Nephron progenitor cell (in vitro differentiated cells): ENCODE results near the gene IFNA17.
"Not testable (repeated sequence)": the region's sequence is repeated elsewhere in the genome, so short reads cannot be mapped to it uniquely, and the experiment has no call there.

ENCODE experiments used
- DNase-seq: peaks from one replicate; pipeline ENCODE4 v3.0.0; 2021
- H3K27ac Mint-ChIP-seq: 2 replicates; pipeline ENCODE4 v1.8.0; 2021; ENCODE audit warnings: mild to moderate bottlenecking, moderate library complexity, mixed read lengths
- H3K27me3 Mint-ChIP-seq: 2 replicates; pipeline ENCODE4 v1.8.0; 2021; ENCODE audit warnings: mild to moderate bottlenecking, low read depth, mixed read lengths; ENCODE audit not compliant: poor library complexity
- H3K36me3 Mint-ChIP-seq: 2 replicates; pipeline ENCODE4 v1.8.0; 2021; ENCODE audit warnings: low read depth, mixed read lengths
- H3K4me1 Mint-ChIP-seq: 2 replicates; pipeline ENCODE4 v1.8.0; 2021; ENCODE audit warnings: mixed read lengths
- H3K4me3 Mint-ChIP-seq: 2 replicates; pipeline ENCODE4 v1.8.0; 2021; ENCODE audit warnings: mild to moderate bottlenecking, moderate library complexity, mixed read lengths
- H3K9me3 Mint-ChIP-seq: 2 replicates; pipeline ENCODE4 v1.8.0; 2021; ENCODE audit warnings: mild to moderate bottlenecking, moderate library complexity, mixed read lengths
- TF ChIP-seq, protein P1 (sequence below): fragments of 200-600 bp; sonication (generic); IDR thresholded peaks from 2 replicates; pipeline ENCODE4 v1.5.0; 2021; ENCODE audit warnings: antibody characterized with exemption

IFNA17 gene

DNA sequence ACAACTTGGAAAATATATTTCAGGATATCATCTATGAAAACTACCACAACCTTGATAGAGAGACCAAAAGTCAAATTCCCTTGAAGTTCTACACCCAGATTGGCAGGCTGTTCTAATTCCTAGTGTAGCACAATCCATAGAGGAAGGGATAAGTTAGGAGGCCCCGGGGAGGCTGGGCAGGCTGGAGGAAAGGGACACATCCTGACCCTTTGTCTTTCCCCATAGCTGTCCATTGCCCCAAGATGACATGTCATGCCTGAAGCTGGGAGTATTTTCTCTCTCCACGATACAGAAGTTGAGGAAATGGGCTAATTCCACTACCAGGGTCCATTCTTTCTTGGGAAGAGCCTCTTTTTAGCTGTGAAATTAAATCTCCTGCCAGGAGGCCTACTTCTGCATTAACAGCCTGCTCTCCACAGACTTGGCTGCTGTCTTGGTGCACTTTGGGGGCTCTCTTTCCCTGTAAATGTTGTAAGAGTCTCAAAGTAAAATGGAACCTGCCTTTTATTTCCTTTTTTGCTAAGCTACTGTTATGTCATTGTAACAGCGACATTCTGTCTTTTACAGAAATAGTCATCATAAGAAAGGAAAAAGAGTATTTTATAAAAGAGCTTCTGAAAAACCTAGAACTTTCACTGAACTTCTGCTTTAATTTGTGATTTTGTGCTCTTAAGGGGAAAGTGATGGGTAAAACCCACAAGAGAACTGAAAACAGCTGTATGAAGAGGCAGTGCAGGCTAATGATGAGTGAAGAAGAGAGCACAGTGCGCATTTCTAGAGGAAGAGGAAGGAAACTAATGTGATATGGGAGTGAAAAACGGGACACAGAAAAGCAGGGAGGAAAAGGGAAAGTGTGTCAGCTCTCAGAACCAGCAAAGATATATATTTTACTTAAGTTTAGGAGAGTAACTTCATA is 14.4 kb downstream of the IFNA17 start:
- H3K4me1 Mint-ChIP-seq, DNase-seq, H3K4me3 Mint-ChIP-seq, H3K27ac Mint-ChIP-seq, H3K36me3 Mint-ChIP-seq, H3K9me3 Mint-ChIP-seq: not testable (repeated sequence)
- TF ChIP-seq, protein P1, sequence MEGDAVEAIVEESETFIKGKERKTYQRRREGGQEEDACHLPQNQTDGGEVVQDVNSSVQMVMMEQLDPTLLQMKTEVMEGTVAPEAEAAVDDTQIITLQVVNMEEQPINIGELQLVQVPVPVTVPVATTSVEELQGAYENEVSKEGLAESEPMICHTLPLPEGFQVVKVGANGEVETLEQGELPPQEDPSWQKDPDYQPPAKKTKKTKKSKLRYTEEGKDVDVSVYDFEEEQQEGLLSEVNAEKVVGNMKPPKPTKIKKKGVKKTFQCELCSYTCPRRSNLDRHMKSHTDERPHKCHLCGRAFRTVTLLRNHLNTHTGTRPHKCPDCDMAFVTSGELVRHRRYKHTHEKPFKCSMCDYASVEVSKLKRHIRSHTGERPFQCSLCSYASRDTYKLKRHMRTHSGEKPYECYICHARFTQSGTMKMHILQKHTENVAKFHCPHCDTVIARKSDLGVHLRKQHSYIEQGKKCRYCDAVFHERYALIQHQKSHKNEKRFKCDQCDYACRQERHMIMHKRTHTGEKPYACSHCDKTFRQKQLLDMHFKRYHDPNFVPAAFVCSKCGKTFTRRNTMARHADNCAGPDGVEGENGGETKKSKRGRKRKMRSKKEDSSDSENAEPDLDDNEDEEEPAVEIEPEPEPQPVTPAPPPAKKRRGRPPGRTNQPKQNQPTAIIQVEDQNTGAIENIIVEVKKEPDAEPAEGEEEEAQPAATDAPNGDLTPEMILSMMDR, result peak; percentile 47
- H3K27me3 Mint-ChIP-seq, result peaks cover 10% of the 10 kb centered on the region

DNA sequence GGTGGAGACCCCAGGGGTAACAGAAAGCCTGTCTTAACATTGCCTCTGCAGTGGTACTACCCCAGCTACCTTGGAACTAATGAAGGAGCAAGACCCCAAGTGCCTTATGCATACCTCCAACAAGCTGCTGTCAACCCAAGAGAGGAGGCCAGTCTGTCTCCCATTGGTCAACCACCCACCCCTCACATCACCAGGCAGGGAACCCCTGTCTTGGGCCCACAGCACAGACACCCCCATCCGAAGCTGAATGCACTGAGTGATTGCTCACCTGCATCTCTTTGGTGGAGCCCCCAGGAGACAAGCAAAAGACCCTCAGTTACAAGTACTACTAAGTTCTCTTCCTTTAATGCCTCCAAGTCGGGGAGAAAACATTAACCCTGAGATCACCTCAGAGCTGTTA is 15.9 kb downstream of the IFNA17 start:
- not testable (repeated sequence) for DNase-seq, H3K9me3 Mint-ChIP-seq, H3K36me3 Mint-ChIP-seq, H3K4me1 Mint-ChIP-seq, H3K27me3 Mint-ChIP-seq, H3K4me3 Mint-ChIP-seq, H3K27ac Mint-ChIP-seq

- DNase-seq, H3K27me3 Mint-ChIP-seq, H3K4me3 Mint-ChIP-seq, H3K27ac Mint-ChIP-seq, H3K9me3 Mint-ChIP-seq, H3K36me3 Mint-ChIP-seq, H3K4me1 Mint-ChIP-seq: not testable (repeated sequence)
These were observed 17.2 kb downstream of the IFNA17 start for GRCh38 chr9:21210782-21211181.

GRCh38 chr9:21210311-21210710 is 17.7 kb downstream of the IFNA17 start:
- Mint-ChIP-seq H3K4me3 (no peak overlapping the region), H3K27ac (no peak overlapping the region), H3K27me3 (peaks cover 7% of the 10 kb centered on the region), H3K36me3 (no peaks in the 10 kb centered on the region), H3K4me1 (no peaks in the 10 kb centered on the region), H3K9me3 (peaks cover 4% of the 10 kb centered on the region)
- no peak for DNase-seq
- TF ChIP-seq, protein P1, result no peak

DNA sequence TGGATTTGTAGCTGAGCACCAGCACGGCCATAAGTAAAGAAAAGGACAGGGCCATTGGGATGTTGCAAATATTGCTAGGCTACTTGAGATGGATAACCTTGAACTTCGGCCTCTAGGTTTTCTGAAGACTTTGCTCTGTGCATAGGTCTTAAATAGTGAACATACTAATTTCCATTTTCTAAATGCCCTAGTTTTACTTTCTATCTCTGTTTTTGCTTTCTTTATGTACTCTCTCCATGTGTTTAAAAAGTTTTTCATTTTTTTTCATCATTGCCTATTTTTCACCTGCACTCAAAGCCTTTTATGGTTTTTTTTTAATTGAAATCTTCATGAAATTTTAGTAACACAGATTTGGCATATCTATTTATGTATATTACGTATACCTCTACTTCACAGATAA is 21.0 kb downstream of the IFNA17 start, which contains the start of gene IFNA10:
TSS of gene IFNA10 (minus strand) at position 101 of the 400 bp plus-strand sequence. CDS start at position 55, 46 bp downstream.
- not testable (repeated sequence) for DNase-seq, H3K27ac Mint-ChIP-seq, H3K4me1 Mint-ChIP-seq, H3K4me3 Mint-ChIP-seq, H3K36me3 Mint-ChIP-seq
- Mint-ChIP-seq H3K9me3 (peaks cover 13% of the 10 kb centered on the region), H3K27me3 (peaks cover 13% of the 10 kb centered on the region)

GRCh38 chr9:21205204-21205603 is 22.8 kb downstream of the IFNA17 start:
- Mint-ChIP-seq H3K4me3 (no peak overlapping the region), H3K27me3 (peaks cover 7% of the 10 kb centered on the region), H3K27ac (no peak overlapping the region)

GRCh38 chr9:21202105-21202504 is 25.9 kb downstream of the IFNA17 start, which contains the start of gene IFNA7:
TSS of gene IFNA7 (minus strand) at chr9:21202205. CDS start at chr9:21202165, 40 bp downstream.
- peaks cover 13% of the 10 kb centered on the region for H3K9me3 Mint-ChIP-seq
- not testable (repeated sequence) for H3K4me3 Mint-ChIP-seq, H3K27ac Mint-ChIP-seq, H3K4me1 Mint-ChIP-seq, H3K36me3 Mint-ChIP-seq, H3K27me3 Mint-ChIP-seq, DNase-seq

More at GRCh38 chr9:21205204-21205603, 22.8 kb downstream of the IFNA17 start:
- Mint-ChIP-seq H3K36me3 (no peaks in the 10 kb centered on the region), H3K9me3 (peaks cover 13% of the 10 kb centered on the region), H3K4me1 (no peaks in the 10 kb centered on the region)
- TF ChIP-seq, protein P1, result no peak
- DNase-seq, result no peak
